ENCODE results near the gene NOS2. TPM values are rescaled to one million over a fixed set of nuclear protein-coding genes. Genes with fewer than 3 reads are reported as not detected.

NOS2 gene
- total RNA-seq, 1 experiment from 2014 or later: 0.35 TPM

GRCh38 chr17:27805520-27806146 is 5.3 kb upstream of the NOS2 start:
- no peak overlapping the region for H3T11ph ChIP-seq (ENCODE audit: low read length)
- Mint-ChIP-seq H3K4me3 (peak overlapping the region; percentile 2 to 64; a peak in 2 of 5 replicates), H3K27ac (no peak overlapping the region), H3K4me1 (peaks cover 19 to 28% of the 10 kb centered on the region in 2 experiments), H3K36me3 (ENCODE audit: insufficient read depth in 1 of 3, low read depth in 3 of 3) (peaks cover 0 to 7% (median 0%) of the 10 kb centered on the region in 3 experiments; a peak in 3 of 7 replicates), H3K9me3 (peaks cover 5 to 7% of the 10 kb centered on the region in 2 experiments; a peak in 4 of 5 replicates), H3K27me3 (ENCODE audit: low read depth) (no peaks in the 10 kb centered on the region; the same call in 1 of the 2 replicates)
- no peak overlapping the region for H3K27ac ChIP-seq (ENCODE audit: insufficient read length, low read depth, low read length)
- WGBS (ENCODE audit: extremely low coverage, insufficient read length, low lambda C conversion rate): no CpG with 5 or more reads among the region's 14 CpGs
- H3K4me1 ChIP-seq (ENCODE audit: insufficient read depth, low read length): no peaks in the 10 kb centered on the region; the same call in 1 of the 2 replicates
- no peaks in the 10 kb centered on the region for H4K20me1 ChIP-seq (ENCODE audit: control insufficient read depth, insufficient read depth, insufficient read length)
- H3K4me2 ChIP-seq (ENCODE audit: insufficient read depth, insufficient read length, low read length): peak overlapping the region; percentile 37
- peak overlapping the region; percentile 86 for H2AFZ ChIP-seq (ENCODE audit: low read length)
- no peak overlapping the region for H2BK5ac ChIP-seq (ENCODE audit: insufficient read length, low read length)
- H2AK5ac ChIP-seq (ENCODE audit: insufficient read length, low read length): no peak overlapping the region
- H3K79me1 ChIP-seq (ENCODE audit: insufficient read depth, low read depth, low read length, poor library complexity, severe bottlenecking): no peaks in the 10 kb centered on the region
- H3K56ac ChIP-seq (ENCODE audit: insufficient read length, low read depth, low read length): no peak overlapping the region
- H3K79me2 ChIP-seq (ENCODE audit: insufficient read depth, low read length): no peaks in the 10 kb centered on the region; the same call in 1 of the 2 replicates
- H2BK20ac ChIP-seq (ENCODE audit: low read depth, low read length, poor library complexity, severe bottlenecking): no peak overlapping the region
- no peaks in the 10 kb centered on the region for H3K9me3 ChIP-seq (ENCODE audit: control insufficient read depth, low read depth, low read length)
- no peak overlapping the region for H4K5ac ChIP-seq (ENCODE audit: insufficient read length, low read depth, low read length)
- H3K14ac ChIP-seq (ENCODE audit: insufficient read depth, low read length): peak overlapping the region; percentile 61; the same call in 1 of the 2 replicates
- no peaks in the 10 kb centered on the region for H3K27me3 ChIP-seq (ENCODE audit: insufficient read depth, low read length)
- no peak overlapping the region for H3K9ac ChIP-seq (ENCODE audit: extremely low read depth, insufficient read length, low read length)
- H4K8ac ChIP-seq (replicated peaks; ENCODE audit: insufficient read length, low read depth, low read length): peak overlapping the region; percentile 36
- no peak overlapping the region for H2BK120ac ChIP-seq (ENCODE audit: low read depth, low read length, poor library complexity, severe bottlenecking)
- H3K18ac ChIP-seq (ENCODE audit: insufficient read length, low read depth, low read length): peak overlapping the region; percentile 22
- H4K91ac ChIP-seq (ENCODE audit: insufficient read length, low read depth, low read length): no peak overlapping the region
- H2BK12ac ChIP-seq (ENCODE audit: insufficient read length, low read depth, low read length): no peak overlapping the region
- H3K23me2 ChIP-seq (ENCODE audit: insufficient read length, low read depth, low read length, poor library complexity, severe bottlenecking): peaks cover 5% of the 10 kb centered on the region
- H3K23ac ChIP-seq (ENCODE audit: insufficient read length, low read depth, low read length): no peak overlapping the region
- no peak overlapping the region for H3K4ac ChIP-seq (ENCODE audit: low read depth, low read length)
- DNase-seq: peak; percentile 94
- TF ChIP-seq CTCF (conservative IDR thresholded peaks at IDR 0.05): peak; percentile 88
- H2BK15ac ChIP-seq (ENCODE audit: low read depth, low read length): no peak overlapping the region

Measured in H9 (cell line).